ENCODE data around the gene NEXN.
A peak's percentile ranks its signal among the peaks of the same experiment; 100 is the strongest.

NEXN gene

DNA sequence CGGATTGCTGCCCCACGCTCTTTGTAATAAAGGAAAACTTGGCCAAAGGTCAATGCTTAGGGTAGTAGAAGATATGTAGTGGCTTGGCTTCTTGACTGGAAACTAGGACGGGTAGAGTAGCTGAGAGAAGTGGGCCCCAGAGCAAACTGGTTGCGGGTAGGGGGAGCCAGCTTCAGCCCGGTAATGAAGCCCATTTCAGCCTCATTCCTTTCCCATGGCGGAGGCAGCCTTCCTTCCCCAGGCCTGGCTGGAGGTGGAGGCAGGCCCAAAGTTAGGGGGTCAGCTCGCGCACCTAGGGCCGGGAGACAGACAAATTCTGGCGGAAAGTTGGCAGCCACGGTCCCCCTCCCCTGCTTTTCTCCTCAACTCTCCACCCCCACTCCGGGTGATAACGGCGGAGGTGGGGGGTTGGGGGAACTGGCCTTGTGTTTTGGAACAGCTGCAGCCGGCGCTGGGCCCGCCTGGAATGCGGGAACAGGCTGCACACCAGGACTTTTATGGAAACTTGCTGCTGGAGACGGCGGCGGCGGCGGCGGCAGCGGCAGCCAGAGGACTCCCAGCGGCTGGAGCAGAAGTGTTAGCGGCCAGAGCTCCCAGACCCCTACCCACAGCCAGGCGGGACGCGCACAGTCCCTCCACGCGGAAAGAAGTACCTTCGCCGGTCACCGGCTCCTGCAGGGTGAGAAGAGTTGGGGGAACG is at the start of gene NEXN:
Gene NEXN (plus strand): TSS at position 544 of the 700 bp plus-strand sequence. CDS start 27,483 bp downstream, outside the sequence.
- DNase-seq (ENCODE audit: low read depth), result peak; percentile 41

DNA sequence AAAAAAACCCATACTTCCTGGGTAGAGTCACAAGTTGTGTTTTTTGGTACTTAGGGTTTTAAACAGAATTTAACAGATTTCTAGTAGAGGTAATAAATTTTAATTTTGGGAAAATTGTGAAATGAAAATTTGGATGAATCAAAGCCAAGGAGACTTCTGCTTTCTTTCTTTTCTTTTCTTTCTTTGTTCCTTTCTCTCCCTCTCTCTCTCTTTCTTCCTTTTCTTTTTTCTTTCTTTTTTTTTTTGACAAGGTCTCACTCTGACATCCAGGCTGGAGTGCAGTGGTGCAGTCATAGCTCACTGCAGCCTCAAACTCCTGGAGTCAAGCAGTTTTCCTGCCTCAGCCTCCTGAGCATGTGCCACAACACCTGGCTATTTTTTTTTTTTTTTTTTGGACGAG is 46.9 kb upstream of the NEXN start:
- no peak for DNase-seq (ENCODE audit: low read depth)

DNA sequence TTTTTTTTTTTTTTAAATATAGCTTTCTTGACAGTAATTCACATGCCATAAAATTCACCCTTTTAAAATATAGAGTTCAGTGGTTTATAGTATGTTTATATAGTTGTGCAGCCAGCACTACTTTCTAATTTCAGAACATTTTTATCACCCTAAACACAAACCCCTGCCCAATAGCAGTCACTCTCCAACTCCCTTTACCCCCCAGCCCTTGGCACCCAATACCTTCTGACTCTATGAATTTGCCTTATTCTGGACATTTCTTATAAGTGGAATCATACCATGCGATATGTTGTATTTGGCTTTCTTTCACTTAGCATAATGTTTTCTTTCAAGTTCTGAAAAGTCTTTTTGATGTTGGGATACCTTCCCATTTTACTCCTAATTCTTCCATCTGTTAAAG is 42.5 kb upstream of the NEXN start:
- no peak for DNase-seq (ENCODE audit: low read depth)

DNA sequence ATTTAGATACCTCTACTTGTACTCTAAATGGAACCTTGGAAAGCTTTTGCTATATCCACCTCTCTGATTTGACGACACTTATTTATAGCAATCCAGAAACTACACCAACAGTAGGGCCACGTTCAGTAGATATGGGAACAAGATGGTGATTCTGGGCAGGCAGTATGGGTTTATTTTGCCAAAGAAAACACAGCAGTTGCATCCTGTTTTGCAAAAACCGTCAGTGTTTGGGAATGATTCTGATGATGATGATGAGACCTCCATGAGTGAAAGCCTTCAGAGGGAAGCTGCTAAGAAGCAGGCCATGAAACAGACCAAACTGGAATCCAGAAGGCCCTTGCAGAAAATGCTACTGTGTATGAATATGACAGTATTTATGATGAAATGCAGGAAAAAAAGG is 41.5 kb upstream of the NEXN start:
- no peak for DNase-seq (ENCODE audit: low read depth)

DNA sequence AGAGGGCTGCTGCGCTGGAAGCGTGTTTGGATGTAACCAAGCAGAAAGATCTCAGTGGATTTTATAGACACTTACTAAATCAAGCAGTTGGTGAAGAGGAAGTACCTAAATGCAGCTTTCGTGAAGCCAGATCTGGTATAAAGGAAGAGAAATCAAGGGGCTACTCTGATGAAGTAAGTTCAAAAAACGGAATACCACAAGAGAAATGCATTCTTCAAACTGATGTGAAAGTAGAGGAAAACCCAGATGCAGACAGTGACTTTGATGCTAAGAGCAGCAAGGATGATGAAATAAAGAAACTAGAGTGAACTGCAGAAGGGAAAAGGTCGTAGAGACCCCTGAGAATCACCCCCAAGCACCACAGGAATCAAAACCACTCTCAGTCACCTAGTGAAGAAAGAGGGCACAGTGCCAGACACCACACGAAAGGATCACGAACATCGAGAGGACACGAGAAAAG is 40.8 kb upstream of the NEXN start:
- DNase-seq (ENCODE audit: low read depth), result no peak

DNA sequence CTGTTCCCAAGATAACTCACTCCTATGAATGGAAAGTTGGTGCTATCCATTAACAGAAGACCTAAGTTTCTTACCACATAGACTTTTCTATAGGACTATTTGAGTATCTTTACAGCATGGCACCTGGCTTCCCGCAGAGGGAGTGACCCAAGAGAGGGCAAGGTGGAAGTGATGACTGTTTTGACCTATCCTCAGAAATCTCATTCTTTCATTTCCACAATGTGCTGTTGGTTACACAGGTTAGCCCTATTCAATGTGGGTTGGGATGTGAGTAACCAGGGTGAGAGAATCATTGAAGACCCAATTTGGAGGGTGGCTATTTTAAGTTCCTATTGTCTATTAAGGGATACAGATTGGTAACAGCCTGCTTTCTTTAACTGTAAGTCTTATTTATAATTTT is 38.3 kb upstream of the NEXN start:
- no peak for DNase-seq (ENCODE audit: low read depth)

DNA sequence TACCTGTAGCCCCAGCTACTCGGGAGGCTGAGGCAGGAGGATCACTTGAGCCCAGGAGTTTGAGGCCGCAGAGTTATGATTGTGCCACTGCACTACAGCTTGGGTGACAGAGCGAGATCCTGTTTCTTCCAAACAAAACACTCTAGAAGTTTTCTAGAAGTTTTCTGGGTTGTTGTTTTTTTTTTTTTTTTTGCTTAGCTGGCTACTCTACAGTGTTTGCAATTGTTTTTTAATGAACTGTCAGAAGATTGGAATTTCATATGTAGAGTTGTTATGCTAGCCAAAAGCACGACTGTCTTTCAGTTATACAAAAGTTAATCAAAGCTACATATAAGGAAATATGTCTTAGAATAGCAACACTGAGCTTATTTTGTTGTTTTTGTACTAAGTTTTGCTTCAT is 30.9 kb upstream of the NEXN start:
- peak; percentile 17 for DNase-seq (ENCODE audit: low read depth)

DNA sequence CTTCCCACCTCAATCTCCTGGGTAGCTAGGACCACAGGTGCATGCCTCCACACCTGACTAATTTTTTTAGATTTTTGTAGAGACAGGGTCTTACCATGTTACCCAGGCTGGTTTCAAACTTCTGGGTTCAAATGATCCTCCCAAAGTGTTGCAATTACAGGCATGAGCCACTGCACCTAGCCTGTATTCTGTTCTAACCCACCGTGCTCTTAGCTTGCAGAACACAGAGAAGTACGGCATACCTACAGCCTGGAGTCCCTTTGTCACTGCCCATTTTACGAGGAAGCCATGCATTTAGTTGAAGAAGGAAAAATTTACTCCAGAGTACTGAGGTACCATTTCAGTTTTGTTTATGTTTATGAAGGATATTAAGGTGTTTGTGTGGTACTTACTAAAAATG is 29.7 kb upstream of the NEXN start:
- DNase-seq (ENCODE audit: low read depth), result no peak

DNA sequence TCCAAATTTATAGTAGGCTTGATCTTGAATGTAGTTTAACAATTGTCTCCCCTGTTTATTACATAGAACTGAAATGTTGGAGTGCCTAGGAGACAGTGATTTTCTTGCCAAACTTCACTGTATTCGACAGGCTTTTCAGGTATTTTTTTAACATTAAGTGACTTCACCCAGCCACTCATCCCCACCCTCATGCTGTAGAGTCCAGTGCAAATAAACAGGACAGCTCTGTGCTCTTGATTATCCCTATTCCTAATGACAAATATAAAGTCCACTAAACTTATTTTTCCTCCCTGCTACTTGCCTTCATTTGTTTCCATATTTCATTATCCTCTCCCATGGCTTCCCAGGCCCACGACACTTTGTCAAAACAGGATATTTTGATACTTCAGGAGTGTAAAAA is 29.2 kb upstream of the NEXN start:
- no peak for DNase-seq (ENCODE audit: low read depth)

DNA sequence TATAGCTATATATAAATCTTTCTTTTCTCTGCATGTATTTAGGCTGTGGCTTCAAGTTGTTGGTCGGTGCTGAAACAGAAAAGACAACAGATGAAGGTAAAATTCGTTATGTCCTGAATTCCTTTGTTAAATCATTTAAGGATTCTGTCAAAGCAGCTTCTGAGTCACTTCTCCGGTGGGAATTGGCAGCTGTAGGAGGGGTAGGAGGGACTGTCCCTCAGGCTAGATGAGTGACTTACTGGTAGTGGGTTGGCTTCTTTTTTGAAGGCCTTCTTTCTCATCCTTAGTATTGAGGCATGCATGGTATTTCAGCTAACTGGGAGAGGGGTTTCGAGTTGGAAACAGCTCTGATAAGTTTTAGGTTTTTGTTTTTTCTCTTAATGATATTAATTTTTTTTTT is 22.1 kb upstream of the NEXN start:
- DNase-seq (ENCODE audit: low read depth), result no peak

DNA sequence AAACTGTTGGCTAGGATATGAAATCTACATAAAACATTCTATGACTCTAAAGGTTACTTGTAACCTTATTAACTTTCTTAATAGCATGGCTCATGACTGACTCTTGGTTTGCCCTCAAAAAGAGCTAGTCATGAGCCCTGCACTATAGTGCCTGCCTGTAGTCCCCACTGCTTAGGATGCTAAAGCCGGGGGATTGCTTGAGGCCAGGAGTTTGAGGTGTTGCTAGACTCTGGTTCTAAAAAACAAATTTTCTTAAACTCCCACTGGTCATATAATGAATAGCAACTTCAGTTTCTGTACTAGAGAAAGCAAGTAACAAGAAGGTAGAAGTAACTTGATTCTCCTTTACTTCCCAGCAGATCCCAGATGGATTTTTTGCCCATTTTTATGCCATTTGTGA is 15.8 kb upstream of the NEXN start:
- DNase-seq (ENCODE audit: low read depth), result no peak

DNA sequence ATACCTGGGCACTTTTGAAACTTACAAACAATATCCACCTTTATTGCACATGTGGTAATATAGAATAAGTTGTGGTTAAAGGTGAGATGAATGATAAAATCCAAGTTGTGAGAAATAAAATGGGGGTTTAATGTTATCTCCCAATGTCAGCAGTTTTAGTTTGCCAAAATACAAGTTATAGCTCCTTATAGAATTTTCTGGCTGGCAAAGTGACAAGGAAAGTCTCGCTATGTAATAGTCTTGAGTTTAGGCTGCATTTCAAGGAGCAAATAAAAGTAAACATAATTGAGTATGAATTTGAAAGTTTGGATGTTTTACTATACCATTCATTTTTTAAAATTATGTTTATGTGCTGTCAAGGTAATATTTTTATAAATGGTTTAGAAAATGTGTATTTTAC is 15.0 kb upstream of the NEXN start:
- DNase-seq (ENCODE audit: low read depth), result no peak

DNA sequence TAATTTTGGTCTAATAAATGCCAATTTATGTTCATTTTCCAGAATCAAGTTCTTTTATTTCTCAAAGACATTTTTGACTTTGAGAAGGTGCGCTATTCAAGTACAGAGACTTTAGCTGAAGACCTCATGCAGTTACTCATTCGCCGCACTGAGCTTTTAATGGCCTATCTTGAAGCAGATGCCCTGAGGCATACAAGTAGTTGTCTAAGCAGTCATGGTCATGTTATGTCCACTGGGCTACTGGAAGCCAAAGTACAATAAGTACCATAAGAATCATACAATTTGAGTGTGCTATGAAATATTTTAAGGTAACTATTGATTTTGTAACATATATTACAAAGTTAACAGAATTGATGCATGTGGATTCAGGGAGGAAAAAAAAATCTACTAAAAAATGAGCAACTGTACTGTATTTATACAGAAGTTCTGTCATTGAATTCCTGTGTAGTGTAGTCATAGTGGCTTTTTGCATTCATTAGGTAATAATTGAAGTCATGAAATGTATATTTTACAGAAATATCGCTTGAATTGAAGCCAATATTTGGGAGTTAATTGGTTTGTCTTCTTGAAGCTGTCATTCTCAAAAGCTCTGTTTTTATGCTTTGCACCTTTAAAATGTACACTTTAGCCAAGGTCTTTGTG is 13.5 kb upstream of the NEXN start:
- DNase-seq (ENCODE audit: low read depth), result peak; percentile 45

DNA sequence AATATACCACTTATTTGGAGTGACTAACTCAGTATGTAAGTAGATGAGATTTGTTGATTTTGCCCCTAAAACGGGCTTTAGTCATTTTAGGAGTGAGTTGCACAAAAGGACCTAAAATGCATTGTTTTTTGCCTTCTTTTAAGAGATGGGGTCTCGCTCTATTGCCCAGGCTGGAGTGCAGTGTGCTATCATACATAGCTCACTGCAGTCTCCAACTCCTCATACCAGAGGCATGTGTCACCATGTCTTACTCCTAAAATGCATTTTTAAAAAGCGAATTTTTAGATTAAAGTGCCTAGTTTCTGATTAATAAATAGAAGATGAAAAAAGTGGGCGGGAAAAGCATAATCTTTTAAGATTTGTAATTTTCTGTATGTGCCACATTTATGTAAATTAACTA is 11.5 kb upstream of the NEXN start:
- no peak for DNase-seq (ENCODE audit: low read depth)

DNA sequence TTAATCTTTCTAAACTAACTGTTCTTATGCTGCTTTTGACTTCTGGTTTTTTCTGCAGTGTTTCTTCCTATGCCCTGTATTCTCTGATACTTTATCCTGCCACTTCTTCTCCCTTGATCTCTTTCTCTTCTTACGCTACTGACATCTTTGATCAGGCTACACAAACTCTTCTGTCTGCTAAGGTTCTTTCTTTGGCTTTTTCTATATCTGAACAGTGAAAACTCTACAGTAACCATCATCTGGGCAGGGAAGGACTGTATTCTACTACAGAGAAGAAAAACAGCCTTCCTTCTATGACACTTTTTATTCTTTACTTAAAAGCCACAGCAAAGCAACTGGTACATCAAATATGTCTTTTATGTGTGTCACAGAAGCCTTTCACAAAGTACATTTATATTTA is 7.4 kb upstream of the NEXN start:
- no peak for DNase-seq (ENCODE audit: low read depth)

DNA sequence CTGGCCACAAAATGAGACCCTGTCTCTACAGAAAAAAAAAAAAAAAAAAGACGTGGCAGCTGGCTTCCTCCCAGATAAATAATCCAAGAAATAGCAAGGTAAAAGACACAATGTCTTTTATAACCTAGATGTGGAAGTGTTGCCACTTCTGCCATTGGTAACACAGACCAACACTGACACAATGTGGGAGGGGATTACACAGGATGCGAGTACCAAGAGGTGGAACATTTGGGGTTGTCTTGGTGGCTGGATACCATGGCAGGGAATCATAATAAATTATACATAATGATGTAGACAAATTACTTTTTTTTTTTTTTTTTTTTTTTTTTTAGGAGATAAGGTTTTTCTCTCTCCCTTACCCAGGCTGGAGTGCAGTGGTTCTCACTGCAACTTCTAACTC is 6.0 kb upstream of the NEXN start:
- no peak for DNase-seq (ENCODE audit: low read depth)

DNA sequence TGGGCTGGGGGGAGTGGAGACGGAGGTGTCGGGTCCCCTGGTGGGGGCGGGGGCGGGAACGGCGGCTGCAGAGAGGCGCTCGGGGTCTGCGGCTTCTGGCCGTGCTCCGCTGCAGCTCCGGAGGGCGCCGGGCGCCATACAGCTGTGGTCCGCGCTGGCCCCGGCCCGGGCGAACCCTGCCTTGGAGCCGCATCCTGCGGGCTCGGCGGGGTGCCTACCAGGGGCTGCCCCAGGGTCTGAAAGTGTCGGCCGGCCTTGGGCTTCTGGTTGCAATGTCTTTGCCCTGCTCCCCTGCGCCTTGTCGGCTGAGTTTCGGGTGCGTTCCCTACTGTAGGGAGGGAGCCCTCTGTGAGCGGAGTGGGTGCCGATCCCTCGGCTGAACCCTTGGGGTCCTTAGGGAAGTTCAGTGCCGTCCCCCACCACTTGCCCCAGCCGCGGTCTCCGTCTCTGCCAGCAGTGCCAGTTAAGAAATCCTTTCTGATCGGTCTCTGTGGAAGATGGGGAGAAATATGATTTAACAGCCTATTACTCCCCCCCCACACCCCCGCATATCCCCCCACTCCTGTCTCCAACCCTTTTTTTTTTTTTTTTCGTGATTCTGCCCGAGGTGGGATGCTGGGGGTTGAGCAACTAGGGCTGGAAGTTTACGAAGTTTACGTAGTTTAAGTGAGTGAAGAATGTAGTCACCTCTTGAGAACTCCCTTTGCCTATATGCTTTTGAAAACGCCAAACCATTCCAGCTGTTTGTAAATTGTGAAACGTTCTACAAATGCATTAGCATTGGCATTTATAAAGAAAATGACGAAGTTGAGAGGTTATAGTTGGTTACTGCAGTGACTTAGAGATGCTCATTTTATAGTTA is 588 bp downstream of the NEXN start:
- DNase-seq (ENCODE audit: low read depth), result peak; percentile 30

DNA sequence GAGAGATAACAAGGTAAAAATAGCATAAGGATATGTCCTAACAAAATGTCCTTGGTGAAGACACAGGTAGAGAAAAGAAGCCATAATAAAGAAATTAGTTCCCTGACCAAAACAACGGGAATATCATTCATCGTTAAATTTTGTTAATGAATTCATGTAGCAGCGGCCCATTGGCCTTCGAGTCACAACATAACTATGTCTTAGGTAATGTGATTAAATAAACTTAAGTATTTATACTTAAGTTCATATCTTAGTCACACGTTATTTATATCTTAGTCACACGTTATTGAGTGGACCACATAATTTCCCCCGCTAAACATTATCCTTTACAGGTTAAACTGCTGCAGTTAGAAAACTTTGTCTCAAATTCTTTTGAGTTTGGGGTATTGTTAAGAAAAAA is 1.2 kb downstream of the NEXN start:
- DNase-seq (ENCODE audit: low read depth), result peak; percentile 61

DNA sequence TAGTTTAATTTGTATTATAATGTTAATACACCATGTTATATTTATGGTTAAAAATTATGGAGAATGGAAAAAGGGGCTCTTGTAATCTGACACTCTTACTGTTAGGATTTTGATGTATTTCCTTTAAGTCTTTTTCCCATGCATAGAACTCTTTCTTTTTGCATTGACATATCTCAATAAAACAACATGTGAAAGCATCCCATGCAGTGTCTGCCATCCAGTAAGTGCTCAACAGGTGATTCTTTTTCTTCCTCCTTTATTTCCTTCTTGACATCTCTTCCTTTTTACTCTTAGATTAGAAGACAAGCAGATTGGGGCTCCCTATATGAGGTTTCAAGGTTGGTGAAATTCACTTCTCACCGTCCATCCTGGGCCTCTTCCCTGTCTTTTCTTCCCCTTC is 2.8 kb downstream of the NEXN start:
- DNase-seq (ENCODE audit: low read depth), result no peak

DNA sequence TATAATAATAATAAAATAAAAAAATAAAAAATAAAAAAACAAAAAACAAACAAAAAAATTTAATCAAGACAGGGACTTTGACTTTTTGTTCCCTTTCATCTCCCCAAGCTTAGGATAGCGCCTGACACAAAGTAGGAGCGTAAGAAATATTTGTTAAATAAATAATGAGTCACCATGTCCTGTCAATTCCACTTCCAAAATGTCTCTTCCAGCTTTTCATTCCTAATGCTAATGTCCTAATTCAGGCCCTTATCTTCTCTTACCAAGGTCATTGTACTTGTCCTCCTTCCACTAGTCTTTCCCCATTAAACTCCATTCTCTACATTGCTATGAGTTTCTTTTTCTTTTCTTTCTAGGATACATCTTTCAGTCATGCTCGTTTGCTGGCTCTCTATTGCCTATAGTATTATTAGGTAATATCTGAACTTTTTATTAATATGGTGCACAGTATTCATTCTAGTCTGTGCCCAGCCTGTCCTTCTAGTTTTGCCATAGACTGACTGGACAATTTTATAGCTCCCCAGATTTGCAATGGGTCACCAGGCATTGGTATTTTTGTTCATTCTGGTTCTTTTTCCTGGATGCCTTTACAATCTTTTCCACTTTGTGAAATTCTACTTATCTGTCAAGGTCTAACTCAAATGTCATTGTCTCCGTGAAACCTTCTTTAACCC is 11.4 kb downstream of the NEXN start:
- DNase-seq (ENCODE audit: low read depth), result no peak

DNA sequence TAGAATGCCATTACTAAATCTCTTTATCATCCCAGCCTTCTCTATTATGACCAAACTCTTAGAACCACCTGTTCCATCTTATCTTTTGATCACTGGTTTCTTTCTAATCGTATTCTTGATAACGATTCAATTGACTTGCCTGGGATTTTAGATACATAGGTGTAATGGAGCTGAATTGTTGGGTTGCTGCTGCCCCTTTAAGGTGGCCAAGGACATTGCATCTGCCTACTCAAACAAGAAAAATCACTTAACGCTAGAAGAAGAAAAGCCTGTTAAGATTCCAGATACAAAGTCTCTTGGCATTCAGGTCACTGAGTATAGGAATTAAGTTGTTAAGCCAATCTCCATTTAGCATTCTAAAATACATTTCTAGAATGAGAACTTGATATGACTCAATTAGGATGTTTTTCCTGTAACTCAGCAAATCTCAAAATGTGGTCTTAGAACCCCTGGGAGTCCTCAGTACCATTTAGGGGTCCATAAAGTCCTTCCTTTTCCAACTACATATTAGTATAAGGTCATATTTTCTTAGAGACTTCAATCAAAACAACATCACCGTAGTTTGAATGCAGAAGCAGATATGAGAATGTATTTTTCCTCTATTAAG is 12.4 kb downstream of the NEXN start:
- DNase-seq (ENCODE audit: low read depth), result peak; percentile 19

DNA sequence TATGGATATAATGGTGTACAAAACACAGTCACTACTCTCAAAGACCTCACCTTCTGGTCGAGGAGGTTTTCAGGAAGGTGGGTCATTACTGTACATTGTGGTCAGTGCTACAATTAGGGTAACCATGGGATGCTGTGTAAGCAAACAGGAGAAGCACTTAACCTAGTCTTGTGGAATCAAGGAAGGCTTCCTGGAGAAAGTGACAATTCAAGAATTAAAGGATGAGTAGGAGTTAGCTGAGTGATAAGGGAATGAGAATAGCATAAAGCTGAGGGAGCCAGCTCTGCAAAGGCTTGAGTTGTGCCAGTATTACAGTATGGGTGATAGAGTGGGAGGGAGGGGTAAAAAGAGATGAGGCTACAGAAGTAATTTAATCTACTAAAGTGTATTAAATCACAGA is 17.2 kb downstream of the NEXN start:
- no peak for DNase-seq (ENCODE audit: low read depth)
